GM23338 (cell line): ENCODE measurements around the gene AP5M1. TPM values are rescaled to one million over a fixed set of nuclear protein-coding genes. Genes with fewer than 3 reads are reported as not detected.

Experiments
- ATAC-seq: fragments of 200-7000 bp; cut with Tn5 transposase; 3 replicates; pipeline ENCODE4 v1.9.1; 2020
- DNase-seq: peaks from one replicate; pipeline ENCODE4 v3.0.0-alpha.2; 2015; ENCODE audit warnings: low spot score
- H2AFZ ChIP-seq: fragments of 200-600 bp; sonication (generic); 2 replicates; pipeline ENCODE4 v1.8.0; 2016; ENCODE audit warnings: antibody characterized with exemption, mild to moderate bottlenecking, moderate library complexity
- H3F3A ChIP-seq: fragments of 200-600 bp; sonication (generic); replicated peaks from 2 replicates; pipeline ENCODE4 v1.8.0; 2017; ENCODE audit warnings: antibody characterized with exemption, mixed run types, low read depth
- H3K27ac ChIP-seq: fragments of 200-600 bp; sonication (generic); 2 replicates; pipeline ENCODE4 v1.6.1; 2016; ENCODE audit warnings: low read depth
- H3K27me3 ChIP-seq: fragments of 200-600 bp; sonication (generic); 2 replicates; pipeline ENCODE4 v1.8.0; 2016; ENCODE audit warnings: mild to moderate bottlenecking, mixed run types, moderate library complexity; ENCODE audit not compliant: insufficient read depth
- H3K36me3 ChIP-seq: fragments of 200-600 bp; sonication (generic); 2 replicates; pipeline ENCODE4 v1.8.0; 2016; ENCODE audit warnings: mild to moderate bottlenecking; ENCODE audit not compliant: insufficient read depth
- H3K4me1 ChIP-seq: fragments of 200-600 bp; sonication (generic); 2 replicates; pipeline ENCODE4 v1.8.0; 2016; ENCODE audit warnings: mild to moderate bottlenecking, moderate library complexity; ENCODE audit not compliant: insufficient read depth
- H3K4me2 ChIP-seq: fragments of 200-600 bp; sonication (generic); 2 replicates; pipeline ENCODE4 v1.7.1; 2017; ENCODE audit warnings: mixed run types
- H3K4me3 ChIP-seq: fragments of 200-600 bp; sonication (generic); 2 replicates; pipeline ENCODE4 v1.6.1; 2016; ENCODE audit warnings: mixed run types
- H3K79me2 ChIP-seq: fragments of 200-600 bp; sonication (generic); replicated peaks from 2 replicates; pipeline ENCODE4 v1.8.0; 2017; ENCODE audit warnings: mild to moderate bottlenecking; ENCODE audit not compliant: insufficient read depth
- H3K9me2 ChIP-seq: fragments of 200-600 bp; sonication (generic); 2 replicates; pipeline ENCODE4 v1.8.0; 2017; ENCODE audit not compliant: insufficient read depth
- H4K20me1 ChIP-seq: fragments of 200-600 bp; sonication (generic); replicated peaks from 2 replicates; pipeline ENCODE4 v1.8.0; 2017; ENCODE audit warnings: mild to moderate bottlenecking; ENCODE audit not compliant: insufficient read depth
- H3K27ac Mint-ChIP-seq: 2 replicates; pipeline ENCODE4 v1.8.0; 2020; ENCODE audit warnings: inconsistent platforms, mild to moderate bottlenecking, moderate library complexity, mixed read lengths
- H3K27me3 Mint-ChIP-seq: 3 replicates; pipeline ENCODE4 v1.8.0; 2022; ENCODE audit warnings: low read depth, mild to moderate bottlenecking, moderate library complexity, mixed read lengths, inconsistent platforms; ENCODE audit not compliant: insufficient read depth, poor library complexity
- H3K36me3 Mint-ChIP-seq: 3 replicates; pipeline ENCODE4 v1.8.0; 2021; ENCODE audit warnings: low read depth, mild to moderate bottlenecking, inconsistent platforms, moderate library complexity, mixed read lengths
- H3K4me1 Mint-ChIP-seq: 3 replicates; pipeline ENCODE4 v1.8.0; 2020; ENCODE audit warnings: mild to moderate bottlenecking, inconsistent platforms, mixed read lengths
- H3K4me3 Mint-ChIP-seq: 3 replicates; pipeline ENCODE4 v1.8.0; 2021; ENCODE audit warnings: moderate library complexity, mild to moderate bottlenecking, inconsistent platforms, mixed read lengths
- H3K9me3 Mint-ChIP-seq: 3 replicates; pipeline ENCODE4 v1.8.0; 2020; ENCODE audit warnings: moderate library complexity, mild to moderate bottlenecking, inconsistent platforms, mixed read lengths
- CREB1 ChIP-seq: fragments of 250-450 bp; sonication (Bioruptor Pico); IDR thresholded peaks from 2 replicates; pipeline ENCODE4 v1.5.0; 2020; ENCODE audit warnings: low read depth, mild to moderate bottlenecking, moderate library complexity
- EZH2 ChIP-seq: fragments of 200-600 bp; sonication (generic); IDR thresholded peaks from one replicate; pipeline ENCODE4 v1.8.0; 2017; ENCODE audit warnings: antibody characterized with exemption, mild to moderate bottlenecking, low read depth; ENCODE audit not compliant: unreplicated experiment
- EZH2phosphoT487 ChIP-seq: fragments of 200-600 bp; sonication (generic); IDR thresholded peaks from one replicate; pipeline ENCODE4 v1.8.1; 2018; ENCODE audit warnings: antibody characterized with exemption; ENCODE audit not compliant: unreplicated experiment
- JUNB ChIP-seq: IDR thresholded peaks from one replicate; pipeline ENCODE4 v1.6.1; 2016; ENCODE audit warnings: antibody characterized with exemption; ENCODE audit not compliant: unreplicated experiment
- NANOG ChIP-seq: IDR thresholded peaks from 2 replicates; pipeline ENCODE4 v1.6.1; 2016; ENCODE audit warnings: antibody characterized with exemption, borderline replicate concordance
- POLR2AphosphoS5 ChIP-seq: IDR thresholded peaks from 2 replicates; pipeline ENCODE4 v1.6.1; 2016; ENCODE audit warnings: antibody characterized with exemption, low read depth
- STAT1 ChIP-seq: IDR thresholded peaks from one replicate; pipeline ENCODE4 v1.6.1; 2016; ENCODE audit warnings: antibody characterized with exemption; ENCODE audit not compliant: unreplicated experiment
- ZNF114 ChIP-seq: fragments of 250-450 bp; sonication (Bioruptor Pico); IDR thresholded peaks from 2 replicates; pipeline ENCODE4 v1.5.0; 2020; ENCODE audit warnings: mild to moderate bottlenecking, moderate library complexity
- ZNF331 ChIP-seq: fragments of 250-450 bp; sonication (Bioruptor Pico); IDR thresholded peaks from 2 replicates; pipeline ENCODE4 v1.5.0; 2020; ENCODE audit warnings: low read depth, mild to moderate bottlenecking, moderate library complexity
- polyA plus RNA-seq: library from polyadenylated mRNA; unstranded; fragments of >200 nt; fragmentation: Nextera tagmentation; extraction: Ambion mirVana; gene quantifications from 2 replicates; pipeline ENCODE4 v1.2.1, GENCODE V29; 2016
- total RNA-seq: library from RNA; depleted of rRNA; stranded (reverse); fragments of >200 nt; shearing (Covaris generic); gene quantifications from 2 replicates; pipeline ENCODE4 v1.2.3, GENCODE V29; 2014
- TF ChIP-seq, protein P1 (sequence below), 2 experiments: fragments of 200-600 bp in 1 of 2; sonication (generic) in 1 of 2; conservative IDR thresholded peaks; 2 replicates each; pipeline versions ENCODE4 v1.5.1 to v1.6.1; 2016 to 2017; ENCODE audit warnings: antibody characterized with exemption in 2 of 2, low read depth in 2 of 2, mild to moderate bottlenecking in 2 of 2, moderate library complexity in 1 of 2
- TF ChIP-seq, protein P2 (sequence below): IDR thresholded peaks from 2 replicates; pipeline ENCODE4 v1.6.1; 2016; ENCODE audit warnings: antibody characterized with exemption
- TF ChIP-seq, protein P3 (sequence below): IDR thresholded peaks from one replicate; pipeline ENCODE4 v1.6.1; 2018; ENCODE audit warnings: antibody characterized with exemption; ENCODE audit not compliant: unreplicated experiment

Gene AP5M1
- total and polyA plus RNA-seq, 2 experiments from 2014 or later: 27.2 to 43.7 TPM

DNA sequence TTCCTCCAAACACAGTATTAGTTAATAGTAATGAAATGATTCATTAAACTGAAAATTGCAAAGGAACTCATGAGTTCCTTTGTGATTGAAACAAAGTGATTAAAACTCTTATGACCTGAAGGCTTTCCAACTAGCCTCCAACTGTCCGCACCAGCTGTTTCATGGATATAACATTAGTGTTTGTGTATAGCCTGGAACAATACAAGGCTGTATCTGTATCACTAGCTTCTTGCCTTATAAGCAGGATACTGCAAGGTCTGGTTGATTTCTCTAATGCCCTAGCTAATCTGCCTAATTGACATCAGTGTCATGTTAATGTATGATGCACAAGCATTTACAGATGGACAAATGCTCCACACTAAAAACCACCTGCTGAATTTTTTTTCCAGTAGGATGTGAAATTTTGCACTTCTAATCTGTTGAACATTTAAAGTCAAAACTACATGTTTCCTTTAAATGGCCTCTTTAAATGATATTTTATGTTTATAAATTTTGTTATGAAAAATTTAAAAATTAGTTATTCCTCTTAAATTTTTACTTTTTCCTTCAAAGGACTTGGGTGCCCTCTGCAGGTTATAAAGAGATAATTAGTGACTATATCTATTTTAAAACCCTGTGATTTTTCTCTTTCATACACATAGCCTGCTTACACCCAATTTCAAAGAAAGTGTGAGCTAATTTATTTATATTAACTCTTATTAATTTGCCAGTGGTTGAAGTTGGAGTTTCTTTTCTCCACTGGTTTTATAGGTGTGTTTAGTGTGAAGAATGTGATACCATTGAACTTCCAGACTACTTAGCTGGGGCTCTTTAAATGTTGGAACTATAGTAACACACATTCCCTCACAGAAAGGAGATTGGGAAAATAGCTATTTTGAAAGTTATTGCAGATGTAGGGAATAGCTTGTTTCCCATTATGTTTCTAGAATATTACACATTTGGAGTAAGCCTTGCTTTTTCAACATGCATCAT lies 25.4 kb downstream of the AP5M1 start:
- peaks cover 9% of the 10 kb centered on the region for H3K4me1 ChIP-seq
- no peak overlapping the region for H3K27ac ChIP-seq
- no peaks in the 10 kb centered on the region for H3F3A ChIP-seq
- H3K9me3 Mint-ChIP-seq: no peaks in the 10 kb centered on the region
- peaks cover 1% of the 10 kb centered on the region; the same call in 1 of the 3 replicates for H3K36me3 Mint-ChIP-seq
- TF ChIP-seq, protein P1, sequence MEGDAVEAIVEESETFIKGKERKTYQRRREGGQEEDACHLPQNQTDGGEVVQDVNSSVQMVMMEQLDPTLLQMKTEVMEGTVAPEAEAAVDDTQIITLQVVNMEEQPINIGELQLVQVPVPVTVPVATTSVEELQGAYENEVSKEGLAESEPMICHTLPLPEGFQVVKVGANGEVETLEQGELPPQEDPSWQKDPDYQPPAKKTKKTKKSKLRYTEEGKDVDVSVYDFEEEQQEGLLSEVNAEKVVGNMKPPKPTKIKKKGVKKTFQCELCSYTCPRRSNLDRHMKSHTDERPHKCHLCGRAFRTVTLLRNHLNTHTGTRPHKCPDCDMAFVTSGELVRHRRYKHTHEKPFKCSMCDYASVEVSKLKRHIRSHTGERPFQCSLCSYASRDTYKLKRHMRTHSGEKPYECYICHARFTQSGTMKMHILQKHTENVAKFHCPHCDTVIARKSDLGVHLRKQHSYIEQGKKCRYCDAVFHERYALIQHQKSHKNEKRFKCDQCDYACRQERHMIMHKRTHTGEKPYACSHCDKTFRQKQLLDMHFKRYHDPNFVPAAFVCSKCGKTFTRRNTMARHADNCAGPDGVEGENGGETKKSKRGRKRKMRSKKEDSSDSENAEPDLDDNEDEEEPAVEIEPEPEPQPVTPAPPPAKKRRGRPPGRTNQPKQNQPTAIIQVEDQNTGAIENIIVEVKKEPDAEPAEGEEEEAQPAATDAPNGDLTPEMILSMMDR (conservative IDR thresholded peaks at IDR 0.05; ENCODE audit: low read depth in 2 of 2): peak in 1 of 2 experiments; percentile 56; a peak in 2 of 4 replicates
- TF ChIP-seq ZNF331 (CRISPR knock-in tag): no peak
- H3K36me3 ChIP-seq: no peaks in the 10 kb centered on the region
- no peak overlapping the region for H3K4me3 Mint-ChIP-seq
- no peak overlapping the region for H2AFZ ChIP-seq
- H3K27me3 Mint-ChIP-seq: no peaks in the 10 kb centered on the region
- no peaks in the 10 kb centered on the region for H3K79me2 ChIP-seq
- H3K4me1 Mint-ChIP-seq: peaks cover 6% of the 10 kb centered on the region; the same call in 2 of the 3 replicates
- H3K9me2 ChIP-seq: no peaks in the 10 kb centered on the region
- DNase-seq: peak; percentile 38
- H3K4me3 ChIP-seq: no peak overlapping the region
- H3K27me3 ChIP-seq: no peaks in the 10 kb centered on the region
- no peak for ATAC-seq
- no peaks in the 10 kb centered on the region for H4K20me1 ChIP-seq
- no peak overlapping the region for H3K4me2 ChIP-seq
- H3K27ac Mint-ChIP-seq: no peak overlapping the region

DNA sequence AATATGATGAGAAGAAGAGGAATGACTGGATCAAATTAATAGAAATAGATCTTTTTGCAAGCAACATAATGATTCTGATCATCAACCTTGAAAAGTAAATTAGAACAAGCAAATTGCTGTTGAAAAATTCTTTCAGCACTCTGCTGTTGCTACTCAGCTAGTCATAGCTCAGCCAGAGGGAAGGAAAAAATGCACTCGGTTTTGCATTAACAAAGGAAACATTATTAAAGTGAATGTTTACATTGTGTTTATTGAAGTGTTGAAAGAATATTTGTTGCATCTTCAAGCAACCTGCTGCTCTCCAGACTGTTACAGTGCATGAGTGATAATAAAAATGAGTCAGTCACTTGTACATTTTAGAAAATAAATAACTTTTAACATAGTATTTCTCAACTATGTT lies 26.5 kb downstream of the AP5M1 start:
- ATAC-seq (no peak), DNase-seq (no peak)
- TF ChIP-seq, protein P2, sequence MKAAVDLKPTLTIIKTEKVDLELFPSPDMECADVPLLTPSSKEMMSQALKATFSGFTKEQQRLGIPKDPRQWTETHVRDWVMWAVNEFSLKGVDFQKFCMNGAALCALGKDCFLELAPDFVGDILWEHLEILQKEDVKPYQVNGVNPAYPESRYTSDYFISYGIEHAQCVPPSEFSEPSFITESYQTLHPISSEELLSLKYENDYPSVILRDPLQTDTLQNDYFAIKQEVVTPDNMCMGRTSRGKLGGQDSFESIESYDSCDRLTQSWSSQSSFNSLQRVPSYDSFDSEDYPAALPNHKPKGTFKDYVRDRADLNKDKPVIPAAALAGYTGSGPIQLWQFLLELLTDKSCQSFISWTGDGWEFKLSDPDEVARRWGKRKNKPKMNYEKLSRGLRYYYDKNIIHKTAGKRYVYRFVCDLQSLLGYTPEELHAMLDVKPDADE: no peak
- TF ChIP-seq ZNF331 (CRISPR knock-in tag) (no peak), EZH2 (no peak), JUNB (no peak), EZH2phosphoT487 (no peak), ZNF114 (CRISPR knock-in tag) (no peak), POLR2AphosphoS5 (no peak), NANOG (no peak), STAT1 (no peak), CREB1 (CRISPR knock-in tag) (no peak)
- TF ChIP-seq, protein P3, sequence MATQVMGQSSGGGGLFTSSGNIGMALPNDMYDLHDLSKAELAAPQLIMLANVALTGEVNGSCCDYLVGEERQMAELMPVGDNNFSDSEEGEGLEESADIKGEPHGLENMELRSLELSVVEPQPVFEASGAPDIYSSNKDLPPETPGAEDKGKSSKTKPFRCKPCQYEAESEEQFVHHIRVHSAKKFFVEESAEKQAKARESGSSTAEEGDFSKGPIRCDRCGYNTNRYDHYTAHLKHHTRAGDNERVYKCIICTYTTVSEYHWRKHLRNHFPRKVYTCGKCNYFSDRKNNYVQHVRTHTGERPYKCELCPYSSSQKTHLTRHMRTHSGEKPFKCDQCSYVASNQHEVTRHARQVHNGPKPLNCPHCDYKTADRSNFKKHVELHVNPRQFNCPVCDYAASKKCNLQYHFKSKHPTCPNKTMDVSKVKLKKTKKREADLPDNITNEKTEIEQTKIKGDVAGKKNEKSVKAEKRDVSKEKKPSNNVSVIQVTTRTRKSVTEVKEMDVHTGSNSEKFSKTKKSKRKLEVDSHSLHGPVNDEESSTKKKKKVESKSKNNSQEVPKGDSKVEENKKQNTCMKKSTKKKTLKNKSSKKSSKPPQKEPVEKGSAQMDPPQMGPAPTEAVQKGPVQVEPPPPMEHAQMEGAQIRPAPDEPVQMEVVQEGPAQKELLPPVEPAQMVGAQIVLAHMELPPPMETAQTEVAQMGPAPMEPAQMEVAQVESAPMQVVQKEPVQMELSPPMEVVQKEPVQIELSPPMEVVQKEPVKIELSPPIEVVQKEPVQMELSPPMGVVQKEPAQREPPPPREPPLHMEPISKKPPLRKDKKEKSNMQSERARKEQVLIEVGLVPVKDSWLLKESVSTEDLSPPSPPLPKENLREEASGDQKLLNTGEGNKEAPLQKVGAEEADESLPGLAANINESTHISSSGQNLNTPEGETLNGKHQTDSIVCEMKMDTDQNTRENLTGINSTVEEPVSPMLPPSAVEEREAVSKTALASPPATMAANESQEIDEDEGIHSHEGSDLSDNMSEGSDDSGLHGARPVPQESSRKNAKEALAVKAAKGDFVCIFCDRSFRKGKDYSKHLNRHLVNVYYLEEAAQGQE: no peak
- TF ChIP-seq, protein P1 (conservative IDR thresholded peaks at IDR 0.05; ENCODE audit: low read depth in 2 of 2): no peak

More for the DNA sequence above, 26.5 kb downstream of the AP5M1 start:
- H3K9me3 Mint-ChIP-seq: no peaks in the 10 kb centered on the region
- H3K27ac ChIP-seq: no peak overlapping the region
- peaks cover 8% of the 10 kb centered on the region; the same call in 2 of the 3 replicates for H3K4me1 Mint-ChIP-seq
- H3K4me3 Mint-ChIP-seq: no peak overlapping the region
- no peak overlapping the region for H3K4me2 ChIP-seq
- H3K36me3 ChIP-seq: no peaks in the 10 kb centered on the region
- no peaks in the 10 kb centered on the region for H3K27me3 ChIP-seq
- H2AFZ ChIP-seq: no peak overlapping the region
- H3K36me3 Mint-ChIP-seq: no peaks in the 10 kb centered on the region
- peaks cover 9% of the 10 kb centered on the region for H3K4me1 ChIP-seq
- no peaks in the 10 kb centered on the region for H3K27me3 Mint-ChIP-seq
- no peaks in the 10 kb centered on the region for H3K9me2 ChIP-seq
- H3K27ac Mint-ChIP-seq: peak overlapping the region; percentile 80
- H3K4me3 ChIP-seq: no peak overlapping the region
- H3K79me2 ChIP-seq: no peaks in the 10 kb centered on the region
- H3F3A ChIP-seq: no peaks in the 10 kb centered on the region
- H4K20me1 ChIP-seq: no peaks in the 10 kb centered on the region
